GM23338 (cell line): ENCODE data around the gene FAM89A. TPM values are rescaled to one million over a fixed set of nuclear protein-coding genes. Genes with fewer than 3 reads are reported as not detected.

ENCODE experiments used
- ATAC-seq: fragments of 200-7000 bp; cut with Tn5 transposase; 3 replicates; pipeline ENCODE4 v1.9.1; 2020
- DNase-seq: peaks from one replicate; pipeline ENCODE4 v3.0.0-alpha.2; 2015; ENCODE audit warnings: low spot score
- H2AFZ ChIP-seq: fragments of 200-600 bp; sonication (generic); 2 replicates; pipeline ENCODE4 v1.8.0; 2016; ENCODE audit warnings: antibody characterized with exemption, mild to moderate bottlenecking, moderate library complexity
- H3F3A ChIP-seq: fragments of 200-600 bp; sonication (generic); replicated peaks from 2 replicates; pipeline ENCODE4 v1.8.0; 2017; ENCODE audit warnings: antibody characterized with exemption, mixed run types, low read depth
- H3K27ac ChIP-seq: fragments of 200-600 bp; sonication (generic); 2 replicates; pipeline ENCODE4 v1.6.1; 2016; ENCODE audit warnings: low read depth
- H3K27me3 ChIP-seq: fragments of 200-600 bp; sonication (generic); 2 replicates; pipeline ENCODE4 v1.8.0; 2016; ENCODE audit warnings: mild to moderate bottlenecking, mixed run types, moderate library complexity; ENCODE audit not compliant: insufficient read depth
- H3K36me3 ChIP-seq: fragments of 200-600 bp; sonication (generic); 2 replicates; pipeline ENCODE4 v1.8.0; 2016; ENCODE audit warnings: mild to moderate bottlenecking; ENCODE audit not compliant: insufficient read depth
- H3K4me1 ChIP-seq: fragments of 200-600 bp; sonication (generic); 2 replicates; pipeline ENCODE4 v1.8.0; 2016; ENCODE audit warnings: mild to moderate bottlenecking, moderate library complexity; ENCODE audit not compliant: insufficient read depth
- H3K4me2 ChIP-seq: fragments of 200-600 bp; sonication (generic); 2 replicates; pipeline ENCODE4 v1.7.1; 2017; ENCODE audit warnings: mixed run types
- H3K4me3 ChIP-seq: fragments of 200-600 bp; sonication (generic); 2 replicates; pipeline ENCODE4 v1.6.1; 2016; ENCODE audit warnings: mixed run types
- H3K79me2 ChIP-seq: fragments of 200-600 bp; sonication (generic); replicated peaks from 2 replicates; pipeline ENCODE4 v1.8.0; 2017; ENCODE audit warnings: mild to moderate bottlenecking; ENCODE audit not compliant: insufficient read depth
- H3K9me2 ChIP-seq: fragments of 200-600 bp; sonication (generic); 2 replicates; pipeline ENCODE4 v1.8.0; 2017; ENCODE audit not compliant: insufficient read depth
- H4K20me1 ChIP-seq: fragments of 200-600 bp; sonication (generic); replicated peaks from 2 replicates; pipeline ENCODE4 v1.8.0; 2017; ENCODE audit warnings: mild to moderate bottlenecking; ENCODE audit not compliant: insufficient read depth
- H3K27ac Mint-ChIP-seq: 2 replicates; pipeline ENCODE4 v1.8.0; 2020; ENCODE audit warnings: inconsistent platforms, mild to moderate bottlenecking, moderate library complexity, mixed read lengths
- H3K27me3 Mint-ChIP-seq: 3 replicates; pipeline ENCODE4 v1.8.0; 2022; ENCODE audit warnings: low read depth, mild to moderate bottlenecking, moderate library complexity, mixed read lengths, inconsistent platforms; ENCODE audit not compliant: insufficient read depth, poor library complexity
- H3K36me3 Mint-ChIP-seq: 3 replicates; pipeline ENCODE4 v1.8.0; 2021; ENCODE audit warnings: low read depth, mild to moderate bottlenecking, inconsistent platforms, moderate library complexity, mixed read lengths
- H3K4me1 Mint-ChIP-seq: 3 replicates; pipeline ENCODE4 v1.8.0; 2020; ENCODE audit warnings: mild to moderate bottlenecking, inconsistent platforms, mixed read lengths
- H3K4me3 Mint-ChIP-seq: 3 replicates; pipeline ENCODE4 v1.8.0; 2021; ENCODE audit warnings: moderate library complexity, mild to moderate bottlenecking, inconsistent platforms, mixed read lengths
- H3K9me3 Mint-ChIP-seq: 3 replicates; pipeline ENCODE4 v1.8.0; 2020; ENCODE audit warnings: moderate library complexity, mild to moderate bottlenecking, inconsistent platforms, mixed read lengths
- CREB1 ChIP-seq: fragments of 250-450 bp; sonication (Bioruptor Pico); IDR thresholded peaks from 2 replicates; pipeline ENCODE4 v1.5.0; 2020; ENCODE audit warnings: low read depth, mild to moderate bottlenecking, moderate library complexity
- EZH2phosphoT487 ChIP-seq: fragments of 200-600 bp; sonication (generic); IDR thresholded peaks from one replicate; pipeline ENCODE4 v1.8.1; 2018; ENCODE audit warnings: antibody characterized with exemption; ENCODE audit not compliant: unreplicated experiment
- JUNB ChIP-seq: IDR thresholded peaks from one replicate; pipeline ENCODE4 v1.6.1; 2016; ENCODE audit warnings: antibody characterized with exemption; ENCODE audit not compliant: unreplicated experiment
- NANOG ChIP-seq: IDR thresholded peaks from 2 replicates; pipeline ENCODE4 v1.6.1; 2016; ENCODE audit warnings: antibody characterized with exemption, borderline replicate concordance
- POLR2AphosphoS5 ChIP-seq: IDR thresholded peaks from 2 replicates; pipeline ENCODE4 v1.6.1; 2016; ENCODE audit warnings: antibody characterized with exemption, low read depth
- ZNF114 ChIP-seq: fragments of 250-450 bp; sonication (Bioruptor Pico); IDR thresholded peaks from 2 replicates; pipeline ENCODE4 v1.5.0; 2020; ENCODE audit warnings: mild to moderate bottlenecking, moderate library complexity
- ZNF331 ChIP-seq: fragments of 250-450 bp; sonication (Bioruptor Pico); IDR thresholded peaks from 2 replicates; pipeline ENCODE4 v1.5.0; 2020; ENCODE audit warnings: low read depth, mild to moderate bottlenecking, moderate library complexity
- polyA plus RNA-seq: library from polyadenylated mRNA; unstranded; fragments of >200 nt; fragmentation: Nextera tagmentation; extraction: Ambion mirVana; gene quantifications from 2 replicates; pipeline ENCODE4 v1.2.1, GENCODE V29; 2016
- total RNA-seq: library from RNA; depleted of rRNA; stranded (reverse); fragments of >200 nt; shearing (Covaris generic); gene quantifications from 2 replicates; pipeline ENCODE4 v1.2.3, GENCODE V29; 2014
- TF ChIP-seq, protein P1 (sequence below): IDR thresholded peaks from 2 replicates; pipeline ENCODE4 v1.6.1; 2016; ENCODE audit warnings: antibody characterized with exemption
- TF ChIP-seq, protein P2 (sequence below): IDR thresholded peaks from one replicate; pipeline ENCODE4 v1.6.1; 2018; ENCODE audit warnings: antibody characterized with exemption; ENCODE audit not compliant: unreplicated experiment
- TF ChIP-seq, protein P3 (sequence below): fragments of 250-450 bp; sonication (Bioruptor Pico); IDR thresholded peaks from 2 replicates; pipeline ENCODE4 v1.5.0; 2020; ENCODE audit warnings: mild to moderate bottlenecking, moderate library complexity

FAM89A gene
- total and polyA plus RNA-seq, 2 experiments from 2014 or later, result 3.2 to 3.8 TPM

DNA sequence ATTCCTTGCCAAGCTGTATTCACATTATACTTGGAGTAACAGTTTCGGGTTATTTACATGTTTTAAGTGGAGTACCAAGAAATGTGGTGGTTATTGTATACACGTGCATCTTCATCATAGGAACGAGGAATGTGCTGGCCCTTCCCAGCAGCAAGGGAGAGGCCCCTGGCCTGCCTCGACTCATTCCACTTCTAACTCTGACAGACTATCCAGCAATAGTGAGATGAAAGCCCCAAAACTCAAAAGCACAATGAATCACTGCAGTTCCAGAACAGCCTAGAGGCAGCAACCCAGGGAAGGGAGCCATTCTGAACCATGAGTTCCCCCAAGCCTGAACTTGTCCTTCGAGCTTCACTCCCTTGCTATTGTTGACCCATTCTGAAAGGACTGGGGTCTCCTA lies 23.1 kb downstream of the FAM89A start:
- Histone ChIP-seq H3K4me1 (peaks cover 16% of the 10 kb centered on the region), H3K79me2 (no peaks in the 10 kb centered on the region), H4K20me1 (no peaks in the 10 kb centered on the region), H2AFZ (no peak overlapping the region), H3K9me2 (0 out of 2 replicates have a peak, but pooled peaks cover 6% of the 10 kb centered on the region), H3F3A (no peaks in the 10 kb centered on the region), H3K36me3 (no peaks in the 10 kb centered on the region), H3K27me3 (peaks cover 23% of the 10 kb centered on the region; the same call in 1 of the 2 replicates), H3K4me3 (no peak overlapping the region), H3K4me2 (no peak overlapping the region), H3K27ac (no peak overlapping the region)
- Mint-ChIP-seq H3K4me3 (no peak overlapping the region), H3K27me3 (peaks cover 21% of the 10 kb centered on the region), H3K27ac (no peak overlapping the region), H3K4me1 (peaks cover 31% of the 10 kb centered on the region), H3K9me3 (no peaks in the 10 kb centered on the region), H3K36me3 (no peaks in the 10 kb centered on the region)
- ATAC-seq (no peak), DNase-seq (no peak)
- TF ChIP-seq CREB1 (CRISPR knock-in tag) (no peak), NANOG (no peak), EZH2phosphoT487 (no peak), ZNF331 (CRISPR knock-in tag) (no peak), ZNF114 (CRISPR knock-in tag) (no peak), POLR2AphosphoS5 (no peak), JUNB (no peak)
- TF ChIP-seq, protein P1, sequence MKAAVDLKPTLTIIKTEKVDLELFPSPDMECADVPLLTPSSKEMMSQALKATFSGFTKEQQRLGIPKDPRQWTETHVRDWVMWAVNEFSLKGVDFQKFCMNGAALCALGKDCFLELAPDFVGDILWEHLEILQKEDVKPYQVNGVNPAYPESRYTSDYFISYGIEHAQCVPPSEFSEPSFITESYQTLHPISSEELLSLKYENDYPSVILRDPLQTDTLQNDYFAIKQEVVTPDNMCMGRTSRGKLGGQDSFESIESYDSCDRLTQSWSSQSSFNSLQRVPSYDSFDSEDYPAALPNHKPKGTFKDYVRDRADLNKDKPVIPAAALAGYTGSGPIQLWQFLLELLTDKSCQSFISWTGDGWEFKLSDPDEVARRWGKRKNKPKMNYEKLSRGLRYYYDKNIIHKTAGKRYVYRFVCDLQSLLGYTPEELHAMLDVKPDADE, result no peak
- TF ChIP-seq, protein P2, sequence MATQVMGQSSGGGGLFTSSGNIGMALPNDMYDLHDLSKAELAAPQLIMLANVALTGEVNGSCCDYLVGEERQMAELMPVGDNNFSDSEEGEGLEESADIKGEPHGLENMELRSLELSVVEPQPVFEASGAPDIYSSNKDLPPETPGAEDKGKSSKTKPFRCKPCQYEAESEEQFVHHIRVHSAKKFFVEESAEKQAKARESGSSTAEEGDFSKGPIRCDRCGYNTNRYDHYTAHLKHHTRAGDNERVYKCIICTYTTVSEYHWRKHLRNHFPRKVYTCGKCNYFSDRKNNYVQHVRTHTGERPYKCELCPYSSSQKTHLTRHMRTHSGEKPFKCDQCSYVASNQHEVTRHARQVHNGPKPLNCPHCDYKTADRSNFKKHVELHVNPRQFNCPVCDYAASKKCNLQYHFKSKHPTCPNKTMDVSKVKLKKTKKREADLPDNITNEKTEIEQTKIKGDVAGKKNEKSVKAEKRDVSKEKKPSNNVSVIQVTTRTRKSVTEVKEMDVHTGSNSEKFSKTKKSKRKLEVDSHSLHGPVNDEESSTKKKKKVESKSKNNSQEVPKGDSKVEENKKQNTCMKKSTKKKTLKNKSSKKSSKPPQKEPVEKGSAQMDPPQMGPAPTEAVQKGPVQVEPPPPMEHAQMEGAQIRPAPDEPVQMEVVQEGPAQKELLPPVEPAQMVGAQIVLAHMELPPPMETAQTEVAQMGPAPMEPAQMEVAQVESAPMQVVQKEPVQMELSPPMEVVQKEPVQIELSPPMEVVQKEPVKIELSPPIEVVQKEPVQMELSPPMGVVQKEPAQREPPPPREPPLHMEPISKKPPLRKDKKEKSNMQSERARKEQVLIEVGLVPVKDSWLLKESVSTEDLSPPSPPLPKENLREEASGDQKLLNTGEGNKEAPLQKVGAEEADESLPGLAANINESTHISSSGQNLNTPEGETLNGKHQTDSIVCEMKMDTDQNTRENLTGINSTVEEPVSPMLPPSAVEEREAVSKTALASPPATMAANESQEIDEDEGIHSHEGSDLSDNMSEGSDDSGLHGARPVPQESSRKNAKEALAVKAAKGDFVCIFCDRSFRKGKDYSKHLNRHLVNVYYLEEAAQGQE, result no peak
- TF ChIP-seq, protein P3, sequence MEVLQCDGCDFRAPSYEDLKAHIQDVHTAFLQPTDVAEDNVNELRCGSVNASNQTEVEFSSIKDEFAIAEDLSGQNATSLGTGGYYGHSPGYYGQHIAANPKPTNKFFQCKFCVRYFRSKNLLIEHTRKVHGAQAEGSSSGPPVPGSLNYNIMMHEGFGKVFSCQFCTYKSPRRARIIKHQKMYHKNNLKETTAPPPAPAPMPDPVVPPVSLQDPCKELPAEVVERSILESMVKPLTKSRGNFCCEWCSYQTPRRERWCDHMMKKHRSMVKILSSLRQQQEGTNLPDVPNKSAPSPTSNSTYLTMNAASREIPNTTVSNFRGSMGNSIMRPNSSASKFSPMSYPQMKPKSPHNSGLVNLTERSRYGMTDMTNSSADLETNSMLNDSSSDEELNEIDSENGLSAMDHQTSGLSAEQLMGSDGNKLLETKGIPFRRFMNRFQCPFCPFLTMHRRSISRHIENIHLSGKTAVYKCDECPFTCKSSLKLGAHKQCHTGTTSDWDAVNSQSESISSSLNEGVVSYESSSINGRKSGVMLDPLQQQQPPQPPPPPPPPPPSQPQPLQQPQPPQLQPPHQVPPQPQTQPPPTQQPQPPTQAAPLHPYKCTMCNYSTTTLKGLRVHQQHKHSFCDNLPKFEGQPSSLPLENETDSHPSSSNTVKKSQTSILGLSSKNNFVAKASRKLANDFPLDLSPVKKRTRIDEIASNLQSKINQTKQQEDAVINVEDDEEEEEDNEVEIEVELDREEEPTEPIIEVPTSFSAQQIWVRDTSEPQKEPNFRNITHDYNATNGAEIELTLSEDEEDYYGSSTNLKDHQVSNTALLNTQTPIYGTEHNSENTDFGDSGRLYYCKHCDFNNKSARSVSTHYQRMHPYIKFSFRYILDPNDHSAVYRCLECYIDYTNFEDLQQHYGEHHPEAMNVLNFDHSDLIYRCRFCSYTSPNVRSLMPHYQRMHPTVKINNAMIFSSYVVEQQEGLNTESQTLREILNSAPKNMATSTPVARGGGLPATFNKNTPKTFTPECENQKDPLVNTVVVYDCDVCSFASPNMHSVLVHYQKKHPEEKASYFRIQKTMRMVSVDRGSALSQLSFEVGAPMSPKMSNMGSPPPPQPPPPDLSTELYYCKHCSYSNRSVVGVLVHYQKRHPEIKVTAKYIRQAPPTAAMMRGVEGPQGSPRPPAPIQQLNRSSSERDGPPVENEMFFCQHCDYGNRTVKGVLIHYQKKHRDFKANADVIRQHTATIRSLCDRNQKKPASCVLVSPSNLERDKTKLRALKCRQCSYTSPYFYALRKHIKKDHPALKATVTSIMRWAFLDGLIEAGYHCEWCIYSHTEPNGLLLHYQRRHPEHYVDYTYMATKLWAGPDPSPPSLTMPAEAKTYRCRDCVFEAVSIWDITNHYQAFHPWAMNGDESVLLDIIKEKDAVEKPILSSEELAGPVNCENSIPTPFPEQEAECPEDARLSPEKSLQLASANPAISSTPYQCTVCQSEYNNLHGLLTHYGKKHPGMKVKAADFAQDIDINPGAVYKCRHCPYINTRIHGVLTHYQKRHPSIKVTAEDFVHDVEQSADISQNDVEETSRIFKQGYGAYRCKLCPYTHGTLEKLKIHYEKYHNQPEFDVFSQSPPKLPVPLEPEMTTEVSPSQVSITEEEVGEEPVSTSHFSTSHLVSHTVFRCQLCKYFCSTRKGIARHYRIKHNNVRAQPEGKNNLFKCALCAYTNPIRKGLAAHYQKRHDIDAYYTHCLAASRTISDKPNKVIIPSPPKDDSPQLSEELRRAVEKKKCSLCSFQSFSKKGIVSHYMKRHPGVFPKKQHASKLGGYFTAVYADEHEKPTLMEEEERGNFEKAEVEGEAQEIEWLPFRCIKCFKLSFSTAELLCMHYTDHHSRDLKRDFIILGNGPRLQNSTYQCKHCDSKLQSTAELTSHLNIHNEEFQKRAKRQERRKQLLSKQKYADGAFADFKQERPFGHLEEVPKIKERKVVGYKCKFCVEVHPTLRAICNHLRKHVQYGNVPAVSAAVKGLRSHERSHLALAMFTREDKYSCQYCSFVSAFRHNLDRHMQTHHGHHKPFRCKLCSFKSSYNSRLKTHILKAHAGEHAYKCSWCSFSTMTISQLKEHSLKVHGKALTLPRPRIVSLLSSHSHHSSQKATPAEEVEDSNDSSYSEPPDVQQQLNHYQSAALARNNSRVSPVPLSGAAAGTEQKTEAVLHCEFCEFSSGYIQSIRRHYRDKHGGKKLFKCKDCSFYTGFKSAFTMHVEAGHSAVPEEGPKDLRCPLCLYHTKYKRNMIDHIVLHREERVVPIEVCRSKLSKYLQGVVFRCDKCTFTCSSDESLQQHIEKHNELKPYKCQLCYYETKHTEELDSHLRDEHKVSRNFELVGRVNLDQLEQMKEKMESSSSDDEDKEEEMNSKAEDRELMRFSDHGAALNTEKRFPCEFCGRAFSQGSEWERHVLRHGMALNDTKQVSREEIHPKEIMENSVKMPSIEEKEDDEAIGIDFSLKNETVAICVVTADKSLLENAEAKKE, result no peak
